BJ (cell line): ENCODE data around the gene SMIM36. TPM values are rescaled to one million over a fixed set of nuclear protein-coding genes. Genes with fewer than 3 reads are reported as not detected.

Experiments used
- CTCF ChIA-PET: fragments of 350-600 bp; formaldehyde crosslinking; extraction: SDS; loops from one replicate; lab custom pipeline; 2021; ENCODE audit warnings: antibody characterized with exemption, inconsistent platforms; lab: Yijun Ruan, JAX
- POLR2A ChIA-PET: fragments of 300-600 bp; sonication (Branson Sonifier 250); formaldehyde crosslinking; extraction: SDS; loops from one replicate; lab custom pipeline; 2021; ENCODE audit warnings: antibody characterized with exemption; lab: Charles Lee
- DNase-seq: peaks from one replicate; pipeline ENCODE4 v3.0.0-alpha.2; 2011; ENCODE audit warnings: low read depth
- H3K27me3 ChIP-seq: 2 replicates; pipeline ENCODE4 v1.6.0; 2011; ENCODE audit warnings: low read length; ENCODE audit not compliant: control insufficient read depth, insufficient read depth
- H3K36me3 ChIP-seq: 2 replicates; pipeline ENCODE4 v1.5.1; 2011; ENCODE audit warnings: low read length; ENCODE audit not compliant: control insufficient read depth, insufficient read depth
- H3K4me3 ChIP-seq: 2 replicates; pipeline ENCODE4 v1.5.1; 2011; ENCODE audit warnings: low read depth, mild to moderate bottlenecking, control low read depth, low read length
- polyA plus RNA-seq: library from polyadenylated mRNA; depleted of rRNA; stranded (reverse); fragments of >200 nt; gene quantifications from 2 replicates; pipeline ENCODE4 v1.2.3, GENCODE V29; 2011
- TF ChIP-seq, protein P1 (sequence below): IDR thresholded peaks from 2 replicates; pipeline ENCODE4 v1.5.1; 2011; ENCODE audit warnings: low read depth, mild to moderate bottlenecking, control low read depth, inconsistent platforms, low read length, moderate library complexity; ENCODE audit not compliant: insufficient read depth

The SMIM36 gene
- polyA plus RNA-seq, 1 experiment, result not detected

DNA sequence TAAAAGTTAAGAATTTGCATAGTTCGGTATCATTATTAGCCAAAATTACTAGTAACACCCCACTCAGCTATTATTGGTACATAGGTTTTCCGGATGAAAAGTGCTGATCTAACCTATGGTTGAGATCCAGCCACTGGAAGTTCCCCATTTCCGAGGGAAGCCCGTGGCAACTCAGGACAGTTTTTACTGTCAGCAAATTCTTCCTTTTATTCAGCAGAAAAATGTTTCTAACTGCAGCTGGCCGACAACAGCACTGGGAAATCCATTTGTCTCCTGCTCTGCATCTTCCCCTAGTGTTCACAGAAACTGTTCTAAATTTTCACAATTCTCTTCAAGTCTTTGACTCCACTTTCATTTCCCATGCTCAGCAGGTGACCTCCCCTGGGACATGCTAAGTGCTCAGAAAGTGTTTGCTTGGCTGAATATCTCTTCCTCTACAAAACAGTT lies 74.1 kb downstream of the SMIM36 start:
- ChIA-PET CTCF (interaction anchor here (0.5 to 1.3 kb wide), 3 partner anchors 8 to 80 kb away, joined by 3 read pairs; no protein-coding TSS in a partner anchor), POLR2A (no interaction called here)
- TF ChIP-seq, protein P1, sequence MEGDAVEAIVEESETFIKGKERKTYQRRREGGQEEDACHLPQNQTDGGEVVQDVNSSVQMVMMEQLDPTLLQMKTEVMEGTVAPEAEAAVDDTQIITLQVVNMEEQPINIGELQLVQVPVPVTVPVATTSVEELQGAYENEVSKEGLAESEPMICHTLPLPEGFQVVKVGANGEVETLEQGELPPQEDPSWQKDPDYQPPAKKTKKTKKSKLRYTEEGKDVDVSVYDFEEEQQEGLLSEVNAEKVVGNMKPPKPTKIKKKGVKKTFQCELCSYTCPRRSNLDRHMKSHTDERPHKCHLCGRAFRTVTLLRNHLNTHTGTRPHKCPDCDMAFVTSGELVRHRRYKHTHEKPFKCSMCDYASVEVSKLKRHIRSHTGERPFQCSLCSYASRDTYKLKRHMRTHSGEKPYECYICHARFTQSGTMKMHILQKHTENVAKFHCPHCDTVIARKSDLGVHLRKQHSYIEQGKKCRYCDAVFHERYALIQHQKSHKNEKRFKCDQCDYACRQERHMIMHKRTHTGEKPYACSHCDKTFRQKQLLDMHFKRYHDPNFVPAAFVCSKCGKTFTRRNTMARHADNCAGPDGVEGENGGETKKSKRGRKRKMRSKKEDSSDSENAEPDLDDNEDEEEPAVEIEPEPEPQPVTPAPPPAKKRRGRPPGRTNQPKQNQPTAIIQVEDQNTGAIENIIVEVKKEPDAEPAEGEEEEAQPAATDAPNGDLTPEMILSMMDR, result no peak

DNA sequence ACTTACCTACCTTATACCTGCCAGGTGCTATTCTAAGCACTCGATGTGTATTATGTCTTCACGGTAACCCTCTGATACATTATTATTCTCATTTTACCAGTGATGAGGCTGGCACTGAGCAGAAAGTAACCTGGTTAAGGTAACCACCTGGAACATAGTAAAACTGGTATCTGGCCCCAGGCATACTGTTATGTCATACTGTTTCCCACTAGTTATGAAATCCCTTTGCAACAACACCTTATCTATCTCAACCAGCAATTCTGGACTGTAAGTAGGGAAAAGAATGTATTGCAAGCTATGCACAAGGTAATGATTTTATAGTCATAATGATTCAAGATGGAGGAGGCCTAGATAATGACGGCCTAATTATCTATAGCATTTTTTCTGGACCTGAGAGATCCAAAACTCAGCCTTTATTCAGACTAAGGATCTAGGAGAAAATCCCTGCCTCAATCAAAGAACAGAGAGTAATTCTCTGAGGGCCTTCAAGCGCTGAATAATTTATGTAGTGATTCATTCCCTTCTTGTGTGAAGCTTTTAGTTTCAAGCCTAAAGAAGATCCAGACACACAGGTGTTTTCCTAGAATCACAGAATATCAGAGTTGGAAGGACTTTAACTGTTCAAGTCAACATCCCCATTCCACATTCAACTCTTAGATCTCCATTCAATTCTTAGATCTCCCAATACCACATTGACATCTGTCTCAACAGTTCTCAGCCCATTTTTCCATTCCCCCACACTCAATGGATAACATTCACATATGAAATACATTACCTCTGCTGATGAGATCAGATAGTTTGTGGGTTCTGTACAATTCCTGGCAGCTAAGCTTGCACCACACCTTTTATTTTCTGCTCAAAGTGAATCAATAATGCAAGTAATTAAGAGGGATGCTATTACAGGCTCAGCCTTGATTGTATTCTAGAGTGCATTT lies 74.8 kb downstream of the SMIM36 start:
- H3K36me3 ChIP-seq, result no peaks in the 10 kb centered on the region
- TF ChIP-seq, protein P1, result no peak
- no peak for DNase-seq
- H3K4me3 ChIP-seq, result no peak overlapping the region
- ChIA-PET CTCF (interaction anchor here (1.2 kb wide), 1 partner anchor 79 kb away, joined by 3 read pairs; no protein-coding TSS in a partner anchor), POLR2A (no interaction called here)
- H3K27me3 ChIP-seq, result no peaks in the 10 kb centered on the region

More for the DNA sequence above, 74.1 kb downstream of the SMIM36 start:
- no peaks in the 10 kb centered on the region for H3K36me3 ChIP-seq
- H3K4me3 ChIP-seq, result no peak overlapping the region
- no peaks in the 10 kb centered on the region for H3K27me3 ChIP-seq
- no peak for DNase-seq

DNA sequence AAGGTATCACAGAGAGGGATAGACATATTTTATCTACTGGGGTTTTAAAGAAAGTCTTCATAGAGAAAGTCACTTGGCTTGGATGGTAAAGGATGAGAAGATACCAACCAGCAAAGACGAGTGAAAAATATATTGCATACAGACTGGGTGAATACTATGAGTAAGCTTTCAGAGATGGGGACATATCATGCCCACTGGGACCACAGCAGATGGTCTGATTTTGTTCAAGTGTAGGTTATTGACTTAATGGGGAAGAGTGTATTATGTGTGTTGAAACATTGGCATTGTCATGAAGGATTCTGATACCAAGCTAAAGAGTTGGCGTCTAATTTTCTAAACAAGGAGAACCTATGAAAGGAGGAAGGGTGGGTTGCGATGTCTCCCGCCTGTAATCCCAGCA lies 75.8 kb downstream of the SMIM36 start:
- DNase-seq, result no peak
- H3K36me3 ChIP-seq, result no peaks in the 10 kb centered on the region
- no peak overlapping the region for H3K4me3 ChIP-seq
- TF ChIP-seq, protein P1, result no peak
- CTCF ChIA-PET, result interaction anchor here (0.6 to 0.9 kb wide), 3 partner anchors 10 to 91 kb away, joined by 3 read pairs; no protein-coding TSS in a partner anchor
- no peaks in the 10 kb centered on the region for H3K27me3 ChIP-seq
- POLR2A ChIA-PET, result no interaction called here

DNA sequence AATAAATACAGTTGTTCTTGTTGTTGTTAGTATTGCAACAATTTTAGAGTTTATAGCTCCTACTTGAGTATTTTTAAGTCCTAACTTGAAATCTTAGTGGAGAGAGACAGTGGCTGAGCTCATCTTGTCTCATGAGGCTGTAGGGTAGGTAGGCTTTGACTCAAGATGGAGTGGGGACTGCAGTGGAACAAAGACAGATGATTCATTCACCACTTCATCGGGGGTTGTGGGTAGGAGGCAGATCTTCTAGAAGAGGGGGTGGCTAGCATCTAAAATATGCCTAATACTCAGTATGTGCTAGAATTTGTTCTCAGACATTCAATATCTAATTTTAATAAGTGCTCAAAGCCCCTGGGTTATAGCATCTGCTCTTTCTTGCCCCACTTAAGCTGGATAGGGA lies 76.5 kb downstream of the SMIM36 start:
- Histone ChIP-seq H3K4me3 (no peak overlapping the region), H3K27me3 (no peaks in the 10 kb centered on the region), H3K36me3 (no peaks in the 10 kb centered on the region)
- no peak for DNase-seq
- TF ChIP-seq, protein P1, result no peak
- POLR2A ChIA-PET, result no interaction called here
- CTCF ChIA-PET, result interaction anchor here (0.9 to 1.0 kb wide), 2 partner anchors 15 to 92 kb away, joined by 3 read pairs; no protein-coding TSS in a partner anchor
